AG04449 (cell line): ENCODE results near the gene KCNMA1.
A peak's percentile ranks its signal among the peaks of the same experiment; 100 is the strongest.
"Not testable (repeated sequence)": the region's sequence is repeated elsewhere in the genome, so short reads cannot be mapped to it uniquely, and the experiment has no call there.

Experiments
- CTCF ChIA-PET: fragments of 350-600 bp; formaldehyde crosslinking; extraction: SDS; loops from one replicate; lab custom pipeline; 2021; ENCODE audit warnings: antibody characterized with exemption; lab: Yijun Ruan, JAX
- POLR2A ChIA-PET: fragments of 400-600, 350-600 bp; formaldehyde crosslinking; extraction: SDS; loops from one replicate; lab custom pipeline; 2020; ENCODE audit warnings: antibody characterized with exemption, inconsistent platforms; lab: Yijun Ruan, JAX
- DNase-seq: peaks from one replicate; pipeline ENCODE4 v3.0.0-alpha.2; 2010; ENCODE audit warnings: low read depth, low spot score
- H3K4me3 ChIP-seq: 2 replicates; pipeline ENCODE4 v1.5.1; 2011; ENCODE audit warnings: low read depth, mild to moderate bottlenecking, control low read depth, low read length
- CTCF ChIP-seq: IDR thresholded peaks from one replicate; pipeline ENCODE4 v1.5.1; 2011; ENCODE audit warnings: mild to moderate bottlenecking, moderate library complexity, low read length, control low read depth, inconsistent platforms; ENCODE audit not compliant: insufficient read depth; ENCODE audit errors: missing control alignments

The KCNMA1 gene

DNA sequence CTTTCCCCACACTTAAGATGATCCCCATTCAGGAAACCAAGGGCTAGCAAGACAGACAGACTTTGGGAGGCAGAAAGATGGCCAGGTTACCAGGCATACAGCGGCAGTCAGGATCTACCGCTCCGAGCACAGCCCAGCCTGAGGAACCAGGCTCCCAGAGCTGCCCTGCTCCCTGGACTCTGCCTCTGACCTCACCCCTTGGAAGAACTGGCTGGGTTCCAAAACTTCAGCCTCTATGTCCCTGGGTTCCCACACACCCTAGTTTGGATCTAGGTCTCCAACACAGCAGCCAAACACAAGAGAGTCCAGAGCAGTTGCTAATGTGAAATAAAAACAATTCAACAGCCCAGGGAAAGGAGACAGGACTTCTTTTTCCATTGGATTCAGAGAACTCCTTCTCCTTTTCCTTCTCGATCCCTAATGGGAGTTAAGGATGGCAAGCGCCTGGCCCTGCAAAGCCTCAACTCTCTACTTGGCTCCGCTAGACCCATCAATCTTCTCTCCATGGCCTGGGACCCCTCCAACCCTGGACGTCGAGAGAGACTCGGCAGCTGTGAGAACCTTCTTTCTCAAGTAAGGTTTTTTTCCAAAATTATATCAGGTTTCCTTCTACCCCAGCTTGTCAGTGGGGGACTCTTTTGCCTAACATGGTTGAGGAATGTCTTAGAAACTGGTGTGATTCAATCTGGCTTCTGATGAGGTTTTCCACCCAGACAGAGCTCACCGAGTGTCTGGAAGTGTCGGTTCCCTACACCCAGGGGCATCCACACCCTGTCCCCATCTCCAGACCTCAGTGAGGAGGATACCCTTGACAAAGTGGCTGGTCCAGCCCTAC lies 219.6 kb downstream of the KCNMA1 start:
- ChIA-PET CTCF (interaction anchor here (1.0 to 9.4 kb wide), 10 partner anchors 10 to 253 kb away, joined by 3 to 63 read pairs (median 5); no protein-coding TSS in a partner anchor), POLR2A (interaction anchor here (0.6 to 1.2 kb wide), 2 partner anchors 11 to 101 kb away, joined by 3 read pairs; no protein-coding TSS in a partner anchor)
- TF ChIP-seq CTCF = no peak
- no peak for DNase-seq
- H3K4me3 ChIP-seq = no peak overlapping the region

DNA sequence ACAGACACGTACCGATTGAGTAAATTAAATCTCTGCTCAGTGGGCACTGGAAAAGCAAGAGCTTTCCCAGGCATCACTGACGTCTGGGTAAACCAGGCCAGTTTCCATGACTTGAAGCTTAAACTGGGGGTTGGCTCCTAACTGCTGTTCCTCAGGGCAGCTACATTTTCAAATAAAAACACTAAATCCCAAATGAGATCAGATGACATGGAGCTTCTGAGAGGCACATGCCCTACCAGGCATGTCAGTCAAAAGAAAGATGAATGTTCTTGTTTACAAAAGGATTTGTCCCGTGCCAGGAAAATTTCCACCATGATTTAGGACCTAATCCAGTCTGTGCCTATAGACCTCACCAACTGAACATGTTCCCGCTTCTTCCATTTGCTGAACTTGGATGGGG lies 220.2 kb downstream of the KCNMA1 start:
- no peak for TF ChIP-seq CTCF
- no peak for DNase-seq
- ChIA-PET POLR2A (interaction anchor here (1.2 to 2.7 kb wide), 2 partner anchors 11 to 25 kb away, joined by 3 to 13 read pairs; no protein-coding TSS in a partner anchor), CTCF (interaction anchor here (0.9 to 9.4 kb wide), 7 partner anchors 11 to 294 kb away, joined by 3 to 63 read pairs (median 12); no protein-coding TSS in a partner anchor)
- no peak overlapping the region for H3K4me3 ChIP-seq

DNA sequence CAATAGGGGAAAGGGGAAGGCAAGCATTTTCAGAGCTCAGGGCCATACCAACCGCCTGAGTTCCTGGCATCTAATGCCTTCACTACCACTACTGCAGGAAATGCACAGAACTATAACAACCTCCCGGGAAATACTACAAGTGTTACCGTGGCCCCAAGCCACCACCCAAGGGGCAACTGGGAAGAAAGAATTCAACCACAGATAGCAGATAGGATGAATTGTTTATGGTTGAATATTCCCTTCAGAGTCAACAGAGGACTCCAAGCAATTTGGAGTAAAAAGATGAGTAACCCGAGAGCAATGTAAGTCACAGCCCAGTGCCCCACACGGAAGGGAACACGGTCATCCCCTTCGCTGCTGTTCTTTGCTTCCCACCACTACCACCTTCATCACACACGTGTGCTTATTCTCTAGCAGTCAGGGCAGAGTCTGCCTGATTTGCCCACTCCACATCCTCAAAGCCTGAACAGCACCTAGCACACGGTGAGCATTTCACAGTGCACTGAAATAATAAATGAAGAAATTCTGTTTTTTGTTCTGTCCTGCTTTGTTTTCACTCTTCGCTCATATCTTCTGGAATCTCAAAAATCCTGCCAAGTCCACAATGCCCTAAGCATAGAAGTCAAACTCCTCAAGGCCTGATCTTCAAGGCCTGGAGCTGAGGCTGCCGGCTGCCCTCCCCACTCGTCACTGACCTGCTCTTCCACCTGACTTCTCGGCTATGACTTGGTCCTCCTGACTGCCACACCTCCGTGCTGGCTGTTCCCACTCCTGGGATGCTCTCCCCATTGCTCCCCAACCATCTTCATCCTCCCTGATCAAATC lies 221.1 kb downstream of the KCNMA1 start:
- DNase-seq = peak; percentile 86
- peak overlapping the region; percentile 3; the same call in 1 of the 2 replicates for H3K4me3 ChIP-seq
- ChIA-PET POLR2A (interaction anchor here (0.9 to 2.7 kb wide), 2 partner anchors 24 to 241 kb away, joined by 3 to 13 read pairs; no protein-coding TSS in a partner anchor), CTCF (interaction anchor here (0.9 to 9.4 kb wide), 9 partner anchors 12 to 295 kb away, joined by 3 to 63 read pairs (median 8); partner anchors contain the start of gene KCNMA1)
- no peak for TF ChIP-seq CTCF

DNA sequence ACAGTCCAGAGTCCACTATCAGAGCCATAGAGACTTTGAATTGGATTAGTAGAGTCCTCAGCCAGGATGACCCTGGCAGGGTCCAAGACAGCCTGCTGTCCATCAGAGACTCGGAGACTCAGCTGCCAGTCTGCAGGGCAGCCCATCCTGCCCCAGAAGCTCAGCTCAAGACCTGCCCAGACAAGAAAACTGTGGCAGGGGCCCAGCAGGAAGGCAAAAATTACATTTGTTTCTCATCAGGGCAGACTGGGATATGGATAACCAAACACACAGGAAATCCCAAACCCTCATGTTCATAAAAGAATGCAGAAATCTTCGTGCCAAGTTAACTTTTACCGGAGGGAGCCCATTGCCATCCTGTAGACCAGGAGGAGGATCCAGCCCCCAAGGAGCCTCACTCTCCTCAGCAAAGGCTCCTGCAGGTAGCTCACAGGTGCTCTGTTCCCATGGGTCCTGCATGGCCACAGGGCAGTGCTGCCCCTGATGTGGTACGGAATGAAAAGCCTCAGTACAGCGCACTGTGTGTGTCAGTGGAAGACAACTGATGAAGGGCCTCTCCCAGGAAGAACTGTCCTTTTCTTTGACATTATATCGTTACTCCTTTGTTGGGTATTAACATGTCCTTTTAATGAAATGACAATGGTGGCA lies 222.2 kb downstream of the KCNMA1 start:
- ChIA-PET POLR2A (interaction anchor here (0.9 to 2.7 kb wide), 2 partner anchors 23 to 240 kb away, joined by 3 to 13 read pairs; no protein-coding TSS in a partner anchor), CTCF (interaction anchor here (1.1 to 9.4 kb wide), 10 partner anchors 8 to 250 kb away, joined by 3 to 63 read pairs (median 6); partner anchors contain the start of gene KCNMA1)
- no peak overlapping the region for H3K4me3 ChIP-seq
- no peak for DNase-seq
- no peak for TF ChIP-seq CTCF

DNA sequence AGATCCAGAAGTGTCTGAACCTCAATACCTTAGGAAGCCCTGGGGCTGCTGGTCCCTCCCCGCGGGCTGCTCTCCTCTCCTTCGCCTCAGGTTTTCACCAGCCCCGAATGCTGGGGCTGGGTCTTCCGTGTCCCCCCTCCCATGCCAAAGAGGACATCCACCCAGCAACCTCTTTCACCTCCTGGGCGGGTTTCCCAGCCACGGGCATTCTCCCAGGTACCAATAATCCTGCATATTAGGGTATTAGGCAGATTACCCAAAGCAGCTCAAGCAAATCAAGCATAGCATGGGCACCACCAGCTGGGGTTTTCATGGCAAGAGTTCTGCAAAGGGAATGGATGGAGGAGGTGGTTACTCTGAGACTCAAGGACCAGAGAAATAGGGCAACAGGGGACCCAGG lies 224.4 kb downstream of the KCNMA1 start:
- POLR2A ChIA-PET = interaction anchor here (0.7 kb wide), 1 partner anchor 247 kb away, joined by 3 read pairs; no protein-coding TSS in a partner anchor

GRCh38 chr10:77412573-77413133 lies 225.0 kb downstream of the KCNMA1 start:
- not testable (repeated sequence) for H3K4me3 ChIP-seq, DNase-seq
- CTCF ChIA-PET = interaction anchor here (0.6 to 9.4 kb wide), 7 partner anchors 10 to 299 kb away, joined by 3 to 63 read pairs (median 4); no protein-coding TSS in a partner anchor
- POLR2A ChIA-PET = interaction anchor here (0.7 kb wide), 1 partner anchor 247 kb away, joined by 3 read pairs; no protein-coding TSS in a partner anchor

More for the DNA sequence above, 224.4 kb downstream of the KCNMA1 start:
- CTCF ChIA-PET = interaction anchor here (0.6 to 9.4 kb wide), 7 partner anchors 11 to 228 kb away, joined by 3 to 63 read pairs (median 4); no protein-coding TSS in a partner anchor
- TF ChIP-seq CTCF = no peak
- H3K4me3 ChIP-seq = no peak overlapping the region
- DNase-seq = no peak
